Activated T-cell treated with anti-CD3 and anti-CD28 coated beads, Interleukin-2, amount 50 U/mL, for 48 hours (primary cell): ENCODE data around the gene RAD18.

Source experiments
- DNase-seq, 2 experiments: peaks; one replicate each; pipeline ENCODE4 v3.0.0-alpha.2; 2020

RAD18 gene

DNA sequence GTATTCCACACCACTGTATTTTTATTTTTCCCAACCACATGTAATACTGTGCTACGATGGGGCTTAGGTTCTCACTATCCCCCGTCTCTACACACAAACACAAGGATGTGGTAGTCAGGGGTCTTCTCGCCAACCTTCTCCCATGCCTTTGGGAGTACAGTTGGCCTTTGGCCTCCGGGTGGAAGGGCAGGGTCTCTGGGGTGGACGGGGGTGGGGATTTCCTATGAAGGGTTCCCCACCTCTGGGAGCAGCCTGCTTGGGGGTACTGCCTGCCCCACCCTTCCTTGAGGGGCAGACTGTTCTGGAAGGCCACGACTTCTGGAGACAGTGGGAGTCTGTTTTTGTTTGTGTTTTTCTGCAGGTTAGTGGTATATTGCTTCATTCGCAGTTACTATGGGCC is 21.3 kb upstream of the RAD18 start:
- DNase-seq, result no peak

DNA sequence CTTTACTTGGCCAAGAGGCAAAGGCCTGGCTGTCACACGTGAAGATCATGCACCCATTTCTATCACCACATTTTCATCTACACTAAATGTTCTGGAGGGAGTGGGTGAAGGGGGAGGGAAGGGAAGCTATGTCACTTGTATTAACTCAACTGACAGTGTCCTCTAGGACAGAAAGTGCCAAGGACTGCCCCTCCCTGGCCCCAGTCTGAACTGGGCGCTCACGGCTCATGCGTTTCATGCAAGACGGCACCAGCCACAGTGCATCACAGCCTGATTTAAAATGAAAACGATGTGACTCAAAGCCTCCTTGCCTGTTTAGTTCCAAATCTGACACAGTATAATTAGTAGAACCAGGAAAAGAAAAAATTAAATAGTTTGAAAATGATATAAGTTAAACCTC is 20.8 kb upstream of the RAD18 start:
- DNase-seq, result no peak

DNA sequence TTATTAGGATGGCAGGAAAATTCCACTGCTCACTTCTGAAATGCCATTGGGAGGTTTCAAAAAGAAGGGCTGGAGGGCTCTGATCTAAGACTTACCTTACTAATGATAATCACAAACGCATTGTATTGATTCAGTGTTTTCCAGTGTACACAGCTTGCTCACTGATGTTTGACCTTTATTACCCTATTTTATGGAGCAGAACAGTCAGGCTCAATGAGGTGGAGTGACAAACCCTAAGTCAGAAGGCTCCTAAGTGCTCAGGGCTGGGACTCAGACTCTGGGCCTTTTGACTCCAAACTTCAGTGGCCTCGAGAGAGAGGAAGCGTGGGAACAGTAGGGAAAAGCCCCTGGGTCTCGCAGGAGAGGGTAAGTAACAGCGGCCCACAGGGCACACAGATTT is 20.3 kb upstream of the RAD18 start:
- DNase-seq, result no peak

DNA sequence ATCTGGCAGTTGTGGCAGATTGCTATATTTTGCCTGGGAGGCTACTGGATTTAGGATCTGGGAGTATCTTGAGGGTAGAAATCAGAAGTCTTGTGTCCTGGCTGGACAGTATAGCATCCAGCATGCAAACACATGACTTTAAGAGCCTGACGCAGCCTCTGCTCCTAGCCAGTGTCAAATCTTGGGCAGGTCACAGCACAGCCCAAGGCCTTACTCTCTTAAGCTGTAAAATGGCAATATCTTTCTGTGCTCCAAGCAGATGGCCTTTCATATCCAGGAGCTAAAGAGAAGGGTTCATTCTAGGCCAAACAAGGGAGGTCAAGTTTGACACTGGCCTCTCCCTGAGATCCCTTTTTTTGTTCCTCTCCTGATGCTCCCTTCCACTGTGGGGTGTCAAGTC is 19.8 kb upstream of the RAD18 start:
- DNase-seq, result no peak

DNA sequence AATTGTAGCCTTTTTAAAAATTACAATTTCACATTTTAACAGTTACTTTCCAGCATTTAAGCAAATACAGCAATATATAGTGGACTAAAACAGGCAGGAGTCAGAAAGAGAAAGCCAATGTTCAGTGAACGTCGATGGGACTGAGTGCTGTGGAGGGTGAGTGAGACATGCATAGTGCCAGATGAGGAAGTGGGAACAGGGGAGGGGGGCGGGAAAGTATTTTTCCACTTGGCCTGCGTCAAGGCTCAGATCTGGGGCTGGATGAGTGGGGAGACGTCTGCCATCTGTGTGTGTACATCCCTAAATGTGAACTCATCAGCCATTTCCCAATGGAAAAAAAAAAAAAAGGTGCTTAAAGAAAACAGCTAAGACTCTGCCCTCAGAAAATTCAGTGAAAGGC is 19.2 kb upstream of the RAD18 start:
- DNase-seq, result no peak

DNA sequence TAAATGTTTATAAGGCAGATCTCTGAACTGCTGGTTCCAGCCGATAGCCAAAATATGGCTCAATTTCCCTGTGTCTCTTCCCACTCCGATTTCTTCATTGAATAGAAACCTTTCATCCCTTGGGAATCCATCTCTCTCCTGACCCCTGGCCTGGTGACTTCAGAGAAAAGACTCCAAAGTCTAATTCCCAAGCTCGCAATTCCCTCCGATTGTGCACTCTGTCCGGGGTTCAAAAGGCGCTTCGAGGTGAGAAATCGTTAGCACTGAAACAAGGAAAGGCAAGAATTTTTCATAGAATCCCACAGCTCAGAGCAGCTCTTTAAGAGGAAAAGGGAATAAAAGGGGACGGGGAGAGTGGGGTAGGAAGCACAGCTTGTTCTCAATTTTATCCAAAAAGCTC is 18.4 kb upstream of the RAD18 start:
- no peak for DNase-seq

DNA sequence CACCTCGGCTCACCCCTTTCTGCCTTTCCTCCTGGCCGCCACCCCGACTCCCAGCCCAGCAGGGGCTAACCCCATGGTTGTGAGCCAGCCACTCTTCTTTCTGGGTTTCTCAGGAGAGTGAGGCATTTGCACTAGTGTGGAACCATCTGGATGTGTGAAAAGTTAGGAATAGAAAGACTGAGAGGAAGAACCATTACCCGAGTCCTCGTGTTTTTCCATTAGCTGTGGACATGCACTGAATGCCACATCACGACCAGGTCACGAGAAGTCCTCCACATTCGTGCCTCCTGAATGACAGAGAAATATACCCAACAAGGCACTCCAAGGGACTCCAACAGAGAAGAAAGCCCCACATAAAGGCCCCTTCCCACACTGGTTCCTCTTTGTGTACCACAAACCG is 18.0 kb upstream of the RAD18 start:
- DNase-seq, result no peak

DNA sequence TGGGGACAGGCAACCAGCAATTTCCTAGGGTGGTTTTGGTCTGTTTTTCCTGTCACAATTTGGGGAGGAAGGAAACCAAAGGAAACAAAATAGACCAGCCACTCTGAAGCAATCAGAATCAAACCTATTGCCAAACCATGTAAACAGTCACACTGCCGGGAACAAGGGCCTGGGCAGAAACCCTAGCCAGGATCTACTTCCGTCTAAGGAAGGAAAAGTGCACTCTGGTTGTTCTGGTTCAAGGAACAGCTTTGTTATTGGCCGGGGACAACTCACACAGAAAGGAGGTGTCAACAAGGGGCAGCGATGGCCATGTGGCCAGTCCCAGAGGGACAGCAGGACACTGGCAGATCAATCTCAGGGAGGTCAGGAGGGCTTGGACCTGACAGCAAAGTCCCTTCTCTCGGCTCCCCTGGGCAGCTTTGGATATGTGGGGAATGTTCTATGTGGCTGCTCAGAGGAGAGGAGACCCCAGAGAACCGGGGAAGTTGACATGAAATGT is 17.5 kb upstream of the RAD18 start:
- no peak for DNase-seq

DNA sequence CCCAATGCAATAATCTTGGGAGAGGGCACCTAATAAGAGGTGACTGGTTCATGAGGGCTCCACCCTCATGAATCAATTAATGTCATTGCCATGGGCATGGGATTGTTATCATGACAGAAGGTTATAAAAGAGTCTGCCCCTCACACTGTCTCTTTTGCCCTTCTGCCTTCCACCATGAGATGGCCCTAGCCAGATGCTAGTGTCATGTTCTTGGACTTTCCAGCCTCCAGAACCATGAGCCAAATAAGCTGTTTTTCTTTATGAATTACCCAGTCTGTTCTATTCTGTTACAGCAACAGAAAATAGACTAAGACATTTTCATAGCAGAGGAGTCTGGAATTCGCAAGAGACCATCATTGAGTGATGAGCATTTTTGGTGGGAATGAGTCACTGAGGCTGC is 16.0 kb upstream of the RAD18 start:
- no peak for DNase-seq

DNA sequence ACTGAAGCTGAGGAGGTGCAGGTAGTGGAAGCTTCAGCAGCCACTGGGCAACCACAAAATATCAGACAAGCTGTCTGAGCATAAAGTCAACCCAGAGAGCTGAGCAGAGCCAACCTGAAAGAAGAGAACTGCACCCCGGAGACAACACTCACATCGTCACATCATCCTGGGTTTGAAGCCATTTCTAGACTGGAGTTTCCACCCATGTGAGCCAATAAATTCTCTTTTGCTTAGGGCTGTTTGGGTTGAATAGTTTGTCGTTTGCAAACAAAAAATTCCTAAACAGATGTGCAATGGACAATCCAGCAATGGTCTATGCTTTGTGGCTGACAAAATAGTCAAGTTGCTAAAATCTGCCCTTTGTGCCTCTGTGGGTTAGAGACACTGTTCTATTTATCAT is 15.3 kb upstream of the RAD18 start:
- DNase-seq, result no peak

DNA sequence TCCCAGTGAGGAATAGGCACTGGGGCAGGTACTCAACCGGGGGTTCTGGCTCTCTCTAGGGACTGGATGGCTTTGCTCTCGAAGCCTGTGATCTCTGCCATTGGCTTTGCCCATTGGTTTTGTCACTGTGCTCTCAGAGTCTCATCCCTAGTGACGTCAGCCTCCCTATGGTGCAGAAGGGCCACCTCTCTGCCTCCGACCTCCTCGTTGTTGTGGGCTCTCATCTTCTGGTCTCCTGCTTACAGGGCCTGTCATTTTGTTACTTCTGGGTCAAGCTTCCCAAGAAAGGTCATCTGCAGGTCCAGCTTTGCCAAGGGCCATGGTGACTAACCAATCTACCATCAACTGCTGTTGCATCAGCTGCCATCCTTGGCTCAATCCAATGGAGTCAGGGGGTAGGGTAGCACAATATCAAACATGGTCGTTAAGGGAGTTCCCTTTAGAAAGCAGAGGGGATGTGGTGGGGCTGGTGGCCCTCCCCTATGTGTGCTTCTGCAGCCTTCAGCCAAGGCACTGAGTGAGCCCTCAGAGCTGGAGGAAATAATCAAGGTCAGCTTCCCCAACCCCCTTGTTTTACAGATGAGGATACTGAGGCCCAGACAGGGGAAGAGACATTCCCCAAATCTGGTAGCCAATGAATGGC is 13.4 kb upstream of the RAD18 start:
- no peak for DNase-seq

DNA sequence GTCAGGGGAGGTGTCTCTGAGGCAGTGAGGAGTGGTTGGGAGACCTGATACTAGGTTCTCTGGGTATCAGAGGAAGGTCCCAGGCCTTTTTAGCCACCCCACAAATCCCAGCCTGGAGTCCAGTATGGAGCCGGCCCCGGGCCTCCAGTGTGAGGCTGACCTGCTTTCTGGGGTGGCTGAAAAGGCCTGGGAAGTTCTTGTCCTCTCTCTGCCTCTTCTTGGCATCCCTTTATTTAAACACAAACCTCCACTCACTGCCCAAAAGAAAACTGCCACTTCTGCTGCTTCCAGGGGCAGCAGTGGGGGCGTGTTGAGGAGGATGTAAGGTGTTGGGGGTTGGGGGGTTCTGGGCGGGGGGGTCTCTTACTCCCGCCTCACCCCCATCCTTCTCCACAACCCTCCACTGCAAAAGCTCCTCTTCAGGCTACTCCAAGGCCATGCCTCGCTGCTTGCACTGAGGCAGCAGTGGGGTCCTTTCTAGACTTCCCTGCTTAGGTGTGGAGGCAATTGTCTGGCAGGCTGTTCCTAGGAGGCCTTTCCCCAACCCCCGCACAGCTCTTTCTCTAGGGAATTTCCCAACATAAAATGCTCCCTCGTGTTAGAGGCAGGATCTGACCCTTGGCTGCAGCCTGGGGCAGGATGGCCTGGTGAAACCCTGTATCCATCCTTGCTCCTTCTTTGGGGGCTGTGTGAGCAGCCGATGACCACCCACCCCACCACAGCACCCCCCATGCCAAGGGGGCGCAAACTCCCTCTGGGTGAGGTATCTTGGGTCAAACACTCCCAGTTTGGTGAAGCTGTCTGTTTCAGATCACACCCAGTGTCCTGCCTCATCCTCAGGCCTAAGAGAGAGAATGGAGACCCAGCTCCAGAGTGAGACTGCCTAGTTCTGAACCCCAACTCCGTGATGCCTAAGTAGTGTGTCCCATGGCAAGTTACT is 12.1 kb upstream of the RAD18 start:
- no peak for DNase-seq

DNA sequence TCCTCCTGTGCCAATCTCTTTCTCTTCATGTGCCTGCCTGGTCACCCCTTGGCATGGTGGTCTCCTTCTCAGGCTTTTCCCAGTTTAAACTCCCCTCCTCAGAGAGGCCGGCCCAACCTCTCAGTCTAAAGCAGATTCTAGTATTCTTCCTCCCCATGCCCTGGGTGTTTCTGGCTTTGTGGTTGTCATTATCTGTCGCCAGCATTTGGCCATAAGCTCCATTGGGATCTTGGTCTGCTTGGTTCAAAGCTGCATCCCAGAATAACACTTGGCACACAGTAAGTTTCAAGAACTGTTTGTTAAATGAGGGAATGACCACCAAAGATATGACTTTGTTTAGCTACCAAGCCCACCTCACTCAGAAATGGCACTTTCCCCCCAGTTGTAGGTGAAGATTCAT is 11.2 kb upstream of the RAD18 start:
- DNase-seq, result no peak

DNA sequence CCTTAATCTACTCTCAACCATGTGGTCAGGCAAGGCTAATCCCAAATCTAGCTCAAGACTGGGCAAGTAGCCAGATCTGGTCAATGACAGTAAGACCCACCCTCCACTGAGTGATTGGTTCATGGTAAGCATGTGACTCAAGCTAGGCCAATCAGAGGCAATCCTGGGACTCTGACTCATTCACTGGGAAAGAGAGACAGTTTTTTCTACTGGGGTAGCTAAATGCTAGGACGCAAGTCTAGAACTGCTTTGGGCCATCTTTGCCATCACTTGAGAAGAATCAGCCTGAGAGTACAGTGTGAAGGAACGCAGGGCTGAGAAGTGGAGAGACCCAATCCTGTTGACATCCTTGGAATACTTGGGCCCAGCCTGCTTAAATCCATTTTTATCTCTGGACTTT is 9.4 kb upstream of the RAD18 start:
- DNase-seq, result no peak

DNA sequence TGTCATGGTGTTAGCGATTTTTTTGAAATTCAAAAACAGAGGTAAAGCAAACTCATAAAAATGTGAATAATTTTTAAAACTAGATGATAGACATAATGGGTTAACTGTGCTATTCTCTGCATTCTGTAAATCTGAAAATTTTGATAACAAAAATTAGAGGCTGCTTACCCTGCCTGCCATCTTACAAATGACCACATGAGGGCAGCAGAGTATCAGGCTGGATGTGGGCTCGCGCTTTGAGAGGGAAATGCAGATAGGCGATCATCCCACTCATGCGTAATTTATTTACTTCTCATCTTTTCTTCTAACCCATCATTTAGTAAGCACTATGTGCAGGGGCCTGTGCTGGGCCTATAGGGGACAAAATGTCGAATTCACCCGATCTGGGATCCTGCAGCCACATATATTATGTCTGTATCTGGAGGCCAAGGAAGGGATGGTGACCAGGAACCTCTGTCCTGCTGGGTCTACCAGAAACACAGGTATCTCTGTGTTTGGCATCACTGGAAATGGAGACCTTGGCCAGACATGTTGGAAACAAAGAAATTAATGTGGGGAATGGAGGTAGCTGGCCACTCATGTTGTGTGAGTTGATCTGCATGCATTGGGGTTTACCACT is 7.8 kb upstream of the RAD18 start:
- DNase-seq, result peak; percentile 80 to 81

DNA sequence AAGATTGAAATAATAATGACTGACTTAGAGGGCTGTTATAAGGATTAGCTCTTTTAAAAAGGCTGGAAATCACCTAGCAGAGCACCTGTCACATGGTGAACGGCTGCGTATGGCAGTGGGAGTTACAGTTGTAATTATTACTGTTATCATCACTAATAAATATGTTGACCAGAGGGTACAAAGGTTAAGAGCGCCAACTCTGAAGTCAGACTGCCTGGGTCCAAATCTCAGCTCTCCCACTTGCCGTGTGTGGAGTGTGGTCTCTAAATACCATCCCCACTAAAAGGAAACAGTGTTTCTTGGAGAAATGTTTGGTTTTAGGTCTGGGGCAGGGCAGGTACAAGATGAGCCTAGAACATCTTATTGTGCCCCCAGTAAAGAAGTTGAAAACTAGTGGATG is 6.0 kb upstream of the RAD18 start:
- DNase-seq, result no peak

DNA sequence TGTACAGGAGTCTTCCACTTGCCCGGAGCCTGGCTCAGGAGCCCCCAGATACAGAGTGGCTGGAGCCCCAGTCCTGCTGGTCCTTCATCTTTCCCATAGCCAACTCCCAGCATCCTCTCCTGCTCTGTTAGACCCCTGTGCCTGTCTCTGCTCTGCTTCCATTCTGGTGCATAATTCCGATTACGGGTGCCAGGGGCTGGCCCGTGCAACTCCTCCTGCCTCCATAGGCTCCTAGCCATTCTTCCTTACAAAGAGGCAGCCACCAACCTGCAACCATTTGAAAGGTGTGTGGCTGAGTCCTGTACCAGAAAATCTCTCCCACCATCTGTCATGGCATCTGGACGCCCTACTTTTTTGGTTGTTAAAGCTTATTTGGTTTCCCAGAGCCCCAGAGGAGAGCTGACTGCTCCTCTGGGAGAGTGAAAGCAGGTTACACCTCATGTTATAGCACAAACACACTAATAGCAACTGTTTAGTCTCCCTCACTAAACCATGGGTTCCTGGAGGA is 5.2 kb upstream of the RAD18 start:
- no peak for DNase-seq

DNA sequence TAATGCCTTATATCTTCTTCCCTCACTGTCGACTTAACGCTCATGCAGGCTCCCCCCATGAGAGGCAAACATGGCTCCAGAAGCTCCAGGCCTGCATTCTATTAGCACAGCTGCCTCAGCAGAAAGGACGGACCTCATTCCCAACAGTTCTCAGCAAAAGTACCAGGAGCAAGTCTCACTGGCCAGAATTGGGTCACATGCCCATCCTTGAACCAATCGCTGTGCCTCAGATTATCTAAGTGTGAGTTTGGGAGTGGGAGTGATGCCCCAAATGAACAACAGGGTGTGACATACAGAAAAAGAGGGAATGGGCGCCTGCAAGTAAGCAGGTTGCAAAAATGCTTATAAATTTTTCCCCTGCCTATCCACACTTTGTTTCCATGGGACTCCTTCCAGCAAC is 4.3 kb upstream of the RAD18 start:
- no peak for DNase-seq

DNA sequence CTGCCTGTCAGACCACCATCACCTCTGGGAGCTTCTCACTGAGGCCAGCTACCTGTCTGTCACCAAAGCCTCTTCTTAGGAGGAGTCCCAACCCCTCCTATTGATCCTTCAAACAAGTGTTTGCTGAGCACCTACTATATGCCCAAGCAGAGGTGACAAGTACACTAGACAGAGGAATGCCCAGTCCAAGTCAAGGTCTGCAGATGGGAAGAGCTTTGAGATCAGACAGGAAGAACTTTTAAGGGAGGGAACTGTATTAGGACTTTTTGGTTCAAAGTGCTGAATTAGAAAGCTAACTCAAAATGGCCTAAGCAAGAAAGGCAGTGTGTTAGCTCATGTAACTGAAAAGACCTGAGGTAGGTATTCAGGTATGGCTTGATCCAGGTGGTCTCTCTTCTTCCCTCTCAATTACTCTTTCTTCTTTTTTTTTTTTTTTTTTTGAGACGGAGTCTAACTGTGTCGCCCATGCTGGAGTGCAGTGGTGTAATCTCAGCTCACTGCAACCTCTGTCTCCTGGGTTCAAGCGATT is 3.6 kb upstream of the RAD18 start:
- DNase-seq, result no peak

DNA sequence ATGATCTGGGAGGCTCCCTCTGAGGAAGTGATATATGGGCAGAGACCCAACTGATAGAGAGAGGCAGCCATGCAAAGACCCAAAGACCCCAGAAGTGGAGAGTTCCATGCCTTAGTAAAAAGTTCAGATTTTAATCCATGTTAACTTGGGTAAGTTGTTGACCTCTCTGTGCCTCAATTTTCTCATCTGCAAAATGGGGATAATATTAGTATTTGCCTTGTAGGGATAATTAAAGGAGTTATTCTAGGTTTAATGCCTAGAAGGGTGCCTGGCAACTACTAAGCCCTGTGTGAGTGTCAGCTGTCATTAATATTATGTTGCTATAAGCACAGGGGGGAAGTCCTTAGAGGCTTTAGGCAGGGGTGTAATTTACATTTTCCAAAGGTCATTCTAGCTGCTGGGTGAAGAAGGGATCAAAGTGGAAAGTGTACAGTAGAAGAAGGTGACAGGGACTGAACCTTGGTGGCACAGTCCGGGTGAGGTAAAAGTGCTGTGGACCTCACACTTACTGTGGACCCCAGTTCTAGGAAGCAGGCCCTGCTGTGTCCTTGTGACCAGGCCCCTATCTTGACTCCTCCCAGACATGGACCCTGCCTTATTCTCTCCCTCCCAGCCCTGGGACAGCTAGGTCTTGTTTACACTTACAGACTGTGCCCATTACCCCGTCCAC is 3.0 kb upstream of the RAD18 start:
- DNase-seq, result no peak

DNA sequence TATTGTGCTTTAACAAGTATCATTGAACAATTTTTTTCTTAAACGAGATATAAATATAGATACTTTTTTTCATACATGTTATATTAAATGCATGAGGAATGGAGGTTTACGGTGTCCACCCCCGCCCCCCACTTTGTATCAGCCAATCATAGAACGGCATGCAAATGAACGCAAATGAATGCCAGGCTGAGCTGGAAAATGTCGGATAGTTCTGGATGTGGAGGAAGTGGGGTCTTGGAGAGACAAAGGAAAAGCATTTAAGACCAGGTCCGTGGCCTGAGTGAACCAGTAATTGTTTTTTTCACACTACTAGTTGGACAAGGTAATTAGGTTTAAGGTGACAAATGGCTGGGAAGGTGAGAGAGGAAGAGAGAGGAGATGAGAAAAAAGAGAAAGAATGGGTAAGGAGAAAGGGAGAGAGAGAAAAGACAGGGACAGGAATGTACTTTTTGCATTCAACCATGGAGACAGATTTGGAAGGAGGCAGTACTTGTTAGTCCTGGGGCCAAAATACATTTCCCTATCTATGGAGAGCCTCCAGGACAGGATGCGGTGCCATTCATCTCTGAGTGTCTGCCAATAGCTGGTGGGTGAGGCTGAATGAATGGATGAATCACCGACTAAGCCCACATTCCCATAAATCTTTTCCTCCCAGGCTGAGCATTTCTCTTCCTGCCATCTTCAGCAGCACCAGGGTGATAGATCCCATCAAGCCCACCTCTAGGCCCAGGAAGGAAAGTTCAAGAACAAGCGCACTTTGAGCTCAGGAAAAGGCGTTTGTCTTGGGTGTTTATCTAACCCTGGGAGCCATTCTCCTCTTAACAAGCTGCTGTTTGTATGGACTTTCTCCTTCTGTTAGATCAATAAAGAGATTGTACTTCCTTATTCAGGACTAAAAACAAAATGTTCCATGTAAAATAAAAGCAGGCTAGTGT is 1.4 kb upstream of the RAD18 start:
- DNase-seq, result no peak
